ENCODE measurements around the gene PCDHA3. TPM values are rescaled to one million over a fixed set of nuclear protein-coding genes. Genes with fewer than 3 reads are reported as not detected.
A peak's percentile ranks its signal among the peaks of the same experiment; 100 is the strongest.
"Not testable (repeated sequence)": the region's sequence is repeated elsewhere in the genome, so short reads cannot be mapped to it uniquely, and the experiment has no call there.

Gene PCDHA3
- total RNA-seq, 1 donor from 2014 or later: 1.3 TPM

- intact Hi-C loops (cut with DNase I): no loop called here
- H3K9me3 ChIP-seq: peaks cover 5% of the 10 kb centered on the region
Measured at GRCh38 chr5:140785905-140786686, 14.8 kb upstream of the PCDHA3 start, which contains the start of gene PCDHA1. Gene PCDHA1 (plus strand): TSS chr5:140786140.

GRCh38 chr5:140787422-140787821, 13.4 kb upstream of the PCDHA3 start:
- H3K9me3 ChIP-seq; H3K4me3 ChIP-seq; ATAC-seq; H3K36me3 ChIP-seq; H3K4me1 ChIP-seq; DNase-seq; H3K27ac ChIP-seq; intact Hi-C loops (cut with DNase I): not testable (repeated sequence)
- peaks cover 33% of the 10 kb centered on the region for H3K27me3 ChIP-seq

More at GRCh38 chr5:140785905-140786686, 14.8 kb upstream of the PCDHA3 start, which contains the start of gene PCDHA1:
- no peak for ATAC-seq
- no peak for TF ChIP-seq CTCF (IDR thresholded peaks at IDR 0.05)
- DNase-seq: no peak
- peaks cover 33% of the 10 kb centered on the region for H3K27me3 ChIP-seq
- H3K27ac ChIP-seq: no peak within 1 kb of the TSS
- no peak within 1 kb of the TSS for H3K4me3 ChIP-seq
- no peaks in the 10 kb centered on the region for H3K4me1 ChIP-seq
- H3K36me3 ChIP-seq: no peaks in the 10 kb centered on the region

- ATAC-seq; H3K4me3 ChIP-seq; DNase-seq; H3K9me3 ChIP-seq; intact Hi-C loops (cut with DNase I); H3K4me1 ChIP-seq; H3K36me3 ChIP-seq; H3K27ac ChIP-seq: not testable (repeated sequence)
- H3K27me3 ChIP-seq: peaks cover 33% of the 10 kb centered on the region
Measured at GRCh38 chr5:140787849-140788504, 12.9 kb upstream of the PCDHA3 start.

GRCh38 chr5:140791089-140791488, 9.8 kb upstream of the PCDHA3 start:
- Histone ChIP-seq H3K4me1 (no peaks in the 10 kb centered on the region), H3K36me3 (no peaks in the 10 kb centered on the region), H3K27ac (no peak overlapping the region), H3K4me3 (no peak overlapping the region), H3K27me3 (peaks cover 39% of the 10 kb centered on the region), H3K9me3 (peaks cover 8% of the 10 kb centered on the region)
- intact Hi-C loops (cut with DNase I): no loop called here
- DNase-seq (no peak), ATAC-seq (no peak)
- no peak for TF ChIP-seq CTCF (IDR thresholded peaks at IDR 0.05)

GRCh38 chr5:140794595-140795258, 6.1 kb upstream of the PCDHA3 start, which contains the start of gene PCDHA2:
Gene PCDHA2 (plus strand): TSS chr5:140794852.
- DNase-seq (no peak), ATAC-seq (no peak)
- intact Hi-C loops (cut with DNase I): no loop called here
- Histone ChIP-seq H3K27me3 (peaks cover 17% of the 10 kb centered on the region), H3K4me3 (peak within 1 kb of the TSS; percentile 30), H3K4me1 (no peaks in the 10 kb centered on the region), H3K27ac (no peak within 1 kb of the TSS), H3K36me3 (no peaks in the 10 kb centered on the region), H3K9me3 (peaks cover 8% of the 10 kb centered on the region)
- peak; percentile 28 for TF ChIP-seq CTCF (IDR thresholded peaks at IDR 0.05)

- peak overlapping the region; percentile 30 for H3K4me3 ChIP-seq
- TF ChIP-seq CTCF (IDR thresholded peaks at IDR 0.05): peak; percentile 15
- no peak overlapping the region for H3K27ac ChIP-seq
- H3K27me3 ChIP-seq: peaks cover 12% of the 10 kb centered on the region
- H3K9me3 ChIP-seq: peaks cover 8% of the 10 kb centered on the region
- no peaks in the 10 kb centered on the region for H3K4me1 ChIP-seq
- intact Hi-C loops (cut with DNase I): no loop called here
- H3K36me3 ChIP-seq: no peaks in the 10 kb centered on the region
- ATAC-seq (no peak), DNase-seq (no peak)
Measured at GRCh38 chr5:140795259-140795641, 5.6 kb upstream of the PCDHA3 start.

- ATAC-seq; H3K4me3 ChIP-seq; intact Hi-C loops (cut with DNase I); H3K9me3 ChIP-seq; H3K4me1 ChIP-seq; DNase-seq; H3K36me3 ChIP-seq; H3K27ac ChIP-seq: not testable (repeated sequence)
- peaks cover 12% of the 10 kb centered on the region for H3K27me3 ChIP-seq
Measured at GRCh38 chr5:140796072-140796717, 4.7 kb upstream of the PCDHA3 start.
